GM18870 (cell line): ENCODE measurements around the gene AKAP13.
A peak's percentile ranks its signal among the peaks of the same experiment; 100 is the strongest.

Source experiments
- ATAC-seq: cut with Tn5 transposase; IDR thresholded peaks from one replicate; pipeline ENCODE4 v1.9.1; 2021; ENCODE audit warnings: moderate library complexity; ENCODE audit not compliant: unreplicated experiment

The AKAP13 gene

GRCh38 chr15:85772668-85773067 lies 392.3 kb downstream of the AKAP13 start:
- ATAC-seq, result no peak

DNA sequence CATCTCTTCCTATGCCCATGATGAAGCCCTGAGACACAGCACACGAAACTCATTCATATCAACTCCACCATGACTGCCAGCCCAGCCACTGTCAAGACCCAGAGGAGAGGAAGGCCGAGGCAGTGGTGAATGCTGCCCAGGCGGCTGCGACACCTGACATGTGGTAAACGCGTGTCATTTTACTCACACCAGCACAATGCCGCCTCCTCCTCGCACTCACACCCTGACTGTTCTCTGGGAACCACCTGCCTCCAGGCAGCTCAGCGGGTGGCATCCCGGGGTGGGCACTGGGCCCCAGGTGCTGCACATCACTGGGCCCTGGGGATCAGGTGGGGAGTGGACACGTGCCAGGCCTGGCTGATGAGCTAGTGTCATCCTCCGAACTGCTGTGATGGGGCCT lies 392.8 kb downstream of the AKAP13 start:
- no peak for ATAC-seq

DNA sequence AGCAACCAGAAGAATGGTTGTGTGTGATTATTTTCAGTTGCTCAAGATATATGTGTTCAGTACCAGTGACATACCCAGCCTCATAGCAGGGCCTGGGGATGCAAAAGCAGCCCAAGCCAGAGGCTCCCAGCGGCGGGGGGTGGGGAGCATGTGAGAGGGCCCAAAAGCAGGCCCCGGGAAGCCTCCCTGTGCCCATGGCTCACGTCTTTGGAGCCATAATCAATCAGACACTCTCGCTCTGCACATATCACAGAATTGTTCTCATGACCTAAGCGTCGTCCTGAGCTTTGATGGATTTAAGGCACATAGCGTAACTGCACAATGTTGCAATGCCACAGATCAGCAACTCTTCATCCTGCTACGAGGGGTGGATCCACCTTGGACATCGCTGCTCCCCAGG lies 393.6 kb downstream of the AKAP13 start:
- no peak for ATAC-seq

GRCh38 chr15:85777250-85778106 lies 397.1 kb downstream of the AKAP13 start:
- ATAC-seq, result no peak

- ATAC-seq, result no peak
Observed at GRCh38 chr15:85778107-85778776, 397.8 kb downstream of the AKAP13 start.

- ATAC-seq, result no peak
Observed at GRCh38 chr15:85779249-85779648, 398.8 kb downstream of the AKAP13 start.

DNA sequence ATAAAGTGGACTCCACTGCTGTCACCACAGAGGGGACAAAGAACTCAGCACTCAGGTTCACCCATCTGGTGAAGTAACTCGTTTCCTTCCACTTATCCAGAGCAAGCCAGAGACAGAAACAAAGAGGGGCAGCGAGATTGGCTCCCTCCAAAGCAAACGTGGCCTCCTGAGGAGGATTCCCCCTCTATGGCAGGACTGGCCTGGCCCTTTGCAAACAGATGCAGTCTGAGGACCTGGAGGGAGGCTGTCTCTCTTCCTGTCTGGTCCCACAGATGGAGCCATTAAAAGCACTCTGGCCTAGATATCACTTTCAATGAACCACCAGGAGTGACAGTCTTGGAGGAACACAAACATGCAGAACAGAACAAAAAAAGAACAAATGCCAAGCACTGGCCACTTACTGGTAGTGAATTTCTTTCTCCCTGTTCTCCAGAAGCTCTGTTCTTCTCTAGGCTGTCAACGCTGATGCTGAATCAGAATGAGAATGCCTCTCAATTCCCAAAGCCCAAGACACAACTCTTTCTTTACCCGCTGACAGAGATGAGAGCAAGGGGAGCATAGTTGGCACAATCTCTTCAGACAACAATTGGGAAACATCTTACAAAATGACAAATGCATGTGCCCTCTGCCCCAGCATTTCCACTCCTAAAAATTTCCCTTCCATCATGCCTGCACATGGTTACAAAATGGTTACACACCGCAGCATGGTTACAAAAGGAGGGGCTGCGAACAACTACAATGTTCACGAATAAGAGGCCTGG lies 400.0 kb downstream of the AKAP13 start:
- no peak for ATAC-seq

- ATAC-seq, result no peak
Observed at GRCh38 chr15:85781099-85781498, 400.7 kb downstream of the AKAP13 start.

GRCh38 chr15:85782064-85782463 lies 401.7 kb downstream of the AKAP13 start:
- ATAC-seq, result no peak

DNA sequence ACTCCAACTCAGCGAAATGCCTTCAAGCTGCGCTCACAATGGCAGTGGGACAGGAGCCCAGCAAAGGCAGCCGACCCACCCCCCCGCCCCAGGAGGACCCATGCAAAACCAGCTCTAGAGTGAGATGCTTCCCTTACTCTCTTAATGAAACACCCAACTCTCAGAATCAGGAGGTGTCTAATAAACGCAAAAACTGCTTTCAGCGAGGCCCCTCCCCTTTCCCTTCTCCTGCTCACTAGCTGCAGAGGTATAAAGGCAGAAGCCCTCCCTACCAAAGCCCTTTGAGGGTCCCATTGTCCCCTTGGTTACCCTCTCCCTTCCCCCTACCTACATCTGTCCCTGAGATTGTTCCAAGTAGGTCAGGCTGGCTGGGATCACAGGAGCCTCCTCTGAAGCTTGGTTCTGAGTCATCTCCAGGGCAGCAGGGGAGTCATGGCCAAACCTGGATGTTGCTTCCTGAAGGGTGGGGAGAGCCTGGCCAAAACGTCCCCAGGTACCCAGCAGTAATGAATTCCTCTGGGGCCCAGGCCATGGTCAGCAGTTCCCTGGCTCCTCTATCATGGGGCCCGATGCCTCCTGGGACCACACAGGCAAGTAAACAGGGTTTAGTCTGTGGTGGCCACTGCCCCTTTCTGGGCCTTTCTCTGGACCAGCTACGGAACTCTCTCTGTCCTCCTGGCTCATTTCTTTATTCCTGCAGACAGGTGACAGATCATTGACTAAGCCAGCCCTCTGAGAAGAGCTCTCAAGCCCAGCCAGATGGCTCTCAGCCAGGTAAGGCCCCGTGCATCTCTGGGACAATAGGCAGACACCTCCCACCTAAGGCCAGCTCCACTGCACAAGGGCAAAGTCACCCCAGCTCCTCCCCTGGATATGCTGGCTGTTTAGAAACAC lies 405.7 kb downstream of the AKAP13 start:
- ATAC-seq, result no peak

DNA sequence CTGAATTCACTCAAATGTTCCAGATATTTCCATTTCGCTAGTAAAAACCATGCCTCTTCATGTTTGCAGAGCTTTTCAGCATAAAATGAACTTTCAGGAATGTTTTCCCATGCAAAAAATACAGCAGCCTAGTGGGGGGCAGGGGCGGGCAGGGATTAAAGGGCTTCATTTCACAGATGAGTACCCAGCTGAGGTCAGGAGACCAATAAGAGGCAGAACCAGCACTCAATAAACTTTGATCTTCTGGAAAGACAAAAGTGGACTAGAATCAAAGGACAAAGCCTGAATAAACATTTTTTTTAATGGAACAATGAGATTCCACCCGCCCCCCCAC lies 406.3 kb downstream of the AKAP13 start:
- no peak for ATAC-seq

- no peak for ATAC-seq
Observed at GRCh38 chr15:85788771-85789495, 408.5 kb downstream of the AKAP13 start.

GRCh38 chr15:85789496-85789875 lies 409.1 kb downstream of the AKAP13 start:
- no peak for ATAC-seq

DNA sequence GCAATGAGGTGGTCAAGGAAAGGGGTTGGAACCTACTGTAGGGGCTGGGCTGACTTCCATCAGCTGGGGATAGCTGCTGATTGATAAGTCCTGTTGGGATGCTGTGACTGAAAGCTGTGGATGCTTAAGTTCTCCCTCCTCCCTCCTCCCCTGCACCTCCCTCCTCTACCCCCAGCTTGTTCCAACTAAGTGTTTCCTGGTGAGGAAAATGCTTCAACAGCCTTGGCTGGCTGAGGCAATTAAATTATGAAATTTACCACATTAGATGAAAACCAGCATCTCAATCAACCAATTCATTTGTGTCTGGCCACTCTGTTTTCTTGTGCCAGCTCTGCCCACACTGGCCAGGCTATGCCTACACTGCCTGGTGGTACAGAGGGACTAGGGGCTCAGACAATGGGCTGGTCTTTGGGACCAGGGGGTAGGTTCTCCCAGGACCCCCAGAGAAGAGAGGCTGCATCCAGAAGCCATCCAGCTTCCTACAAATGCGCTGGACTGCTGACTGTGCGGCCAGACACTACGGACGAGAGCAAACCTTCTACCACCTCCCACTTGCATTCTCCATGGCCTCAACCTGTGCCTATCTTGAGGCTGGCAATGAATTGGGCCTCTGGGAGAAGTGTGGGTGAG lies 411.8 kb downstream of the AKAP13 start:
- ATAC-seq, result no peak

GRCh38 chr15:85792912-85793590 lies 412.6 kb downstream of the AKAP13 start:
- ATAC-seq, result no peak

GRCh38 chr15:85793641-85794597 lies 413.5 kb downstream of the AKAP13 start:
- peak; percentile 30 for ATAC-seq

DNA sequence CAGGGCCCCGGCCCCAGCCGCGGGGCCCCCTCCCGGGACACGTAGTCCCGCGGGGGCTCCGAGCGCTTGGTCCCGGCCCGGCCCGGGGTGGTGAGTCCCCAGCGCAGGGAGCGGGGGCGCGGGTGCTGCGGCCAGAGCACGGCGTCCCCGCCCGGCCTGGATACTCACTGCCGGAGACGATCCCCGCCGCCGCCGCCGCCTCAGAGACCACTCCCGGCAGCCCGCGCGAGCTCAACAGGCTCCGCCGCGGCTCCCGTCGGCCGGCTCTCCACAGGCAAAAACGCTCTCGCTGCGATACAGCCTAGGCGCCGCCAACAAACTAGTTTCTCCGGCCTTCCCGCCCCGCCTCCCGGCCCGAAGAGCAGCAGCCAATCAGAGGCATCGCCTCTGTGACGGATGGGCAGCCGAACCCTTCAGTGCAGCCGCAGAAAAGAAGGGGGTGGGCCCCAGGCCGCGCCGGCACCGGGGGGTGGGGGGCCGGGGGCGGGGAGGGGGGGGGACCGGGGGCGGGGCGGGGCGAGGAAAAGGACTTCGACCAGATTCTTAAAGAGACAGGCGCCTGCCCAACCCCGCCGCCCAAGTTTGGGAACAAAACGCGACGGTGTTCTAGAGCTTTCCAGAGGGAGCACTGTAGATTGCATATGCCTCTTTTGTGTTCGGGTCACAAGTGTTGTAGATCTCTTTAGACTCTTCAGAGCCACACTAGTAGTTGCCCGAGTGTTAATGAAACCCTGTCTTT lies 414.4 kb downstream of the AKAP13 start, which contains the start of gene KLHL25:
KLHL25 (minus strand) TSS at position 328 of the 739 bp plus-strand sequence. CDS start 25,115 bp downstream, outside the sequence.
- peak; percentile 96 for ATAC-seq
